Measurements from ENCODE around the gene PDE1A. TPM values are rescaled to one million over a fixed set of nuclear protein-coding genes. Genes with fewer than 3 reads are reported as not detected.

Gene PDE1A
- total RNA-seq, 1 donor from 2014 or later = 1.1 TPM

GRCh38 chr2:182358601-182359000 lies 68.2 kb downstream of the PDE1A start:
- TF ChIP-seq CTCF (IDR thresholded peaks at IDR 0.05) = no peak
- Mint-ChIP-seq H3K4me3 (ENCODE audit: unreplicated experiment) (no peak overlapping the region), H3K27me3 (ENCODE audit: low read depth) (no peaks in the 10 kb centered on the region), H3K27ac (ENCODE audit: unreplicated experiment) (no peak overlapping the region), H3K9me3 (ENCODE audit: low read depth) (peaks cover 6% of the 10 kb centered on the region), H3K4me1 (ENCODE audit: low read depth) (peaks cover 11% of the 10 kb centered on the region), H3K36me3 (ENCODE audit: low read depth) (no peaks in the 10 kb centered on the region)
- DNase-seq (ENCODE audit: low spot score) = no peak

GRCh38 chr2:182355815-182356214 lies 71.0 kb downstream of the PDE1A start:
- H3K4me3 Mint-ChIP-seq (ENCODE audit: unreplicated experiment) = no peak overlapping the region
- peaks cover 3% of the 10 kb centered on the region for H3K9me3 Mint-ChIP-seq (ENCODE audit: low read depth)
- H3K36me3 Mint-ChIP-seq (ENCODE audit: low read depth) = no peaks in the 10 kb centered on the region
- no peaks in the 10 kb centered on the region for H3K27me3 Mint-ChIP-seq (ENCODE audit: low read depth)
- no peak for DNase-seq (ENCODE audit: low spot score)
- TF ChIP-seq CTCF (IDR thresholded peaks at IDR 0.05) = no peak
- peaks cover 11% of the 10 kb centered on the region for H3K4me1 Mint-ChIP-seq (ENCODE audit: low read depth)
- H3K27ac Mint-ChIP-seq (ENCODE audit: unreplicated experiment) = no peak overlapping the region

- no peak for DNase-seq (ENCODE audit: low spot score)
- Mint-ChIP-seq H3K27me3 (ENCODE audit: low read depth) (no peaks in the 10 kb centered on the region), H3K4me3 (ENCODE audit: unreplicated experiment) (no peak overlapping the region), H3K36me3 (ENCODE audit: low read depth) (no peaks in the 10 kb centered on the region), H3K27ac (ENCODE audit: unreplicated experiment) (no peak overlapping the region), H3K9me3 (ENCODE audit: low read depth) (no peaks in the 10 kb centered on the region), H3K4me1 (ENCODE audit: low read depth) (peaks cover 7% of the 10 kb centered on the region)
- TF ChIP-seq CTCF (IDR thresholded peaks at IDR 0.05) = no peak
These were observed 75.4 kb downstream of the PDE1A start for GRCh38 chr2:182351427-182351826.

GRCh38 chr2:182349268-182349667 lies 77.6 kb downstream of the PDE1A start:
- Mint-ChIP-seq H3K4me1 (ENCODE audit: low read depth) (peaks cover 7% of the 10 kb centered on the region), H3K27me3 (ENCODE audit: low read depth) (no peaks in the 10 kb centered on the region), H3K9me3 (ENCODE audit: low read depth) (no peaks in the 10 kb centered on the region), H3K4me3 (ENCODE audit: unreplicated experiment) (no peak overlapping the region), H3K27ac (ENCODE audit: unreplicated experiment) (no peak overlapping the region), H3K36me3 (ENCODE audit: low read depth) (no peaks in the 10 kb centered on the region)
- no peak for TF ChIP-seq CTCF (IDR thresholded peaks at IDR 0.05)
- DNase-seq (ENCODE audit: low spot score) = no peak

- peaks cover 7% of the 10 kb centered on the region for H3K4me1 Mint-ChIP-seq (ENCODE audit: low read depth)
- TF ChIP-seq CTCF (IDR thresholded peaks at IDR 0.05) = no peak
- no peaks in the 10 kb centered on the region for H3K36me3 Mint-ChIP-seq (ENCODE audit: low read depth)
- H3K27ac Mint-ChIP-seq (ENCODE audit: unreplicated experiment) = no peak overlapping the region
- no peaks in the 10 kb centered on the region for H3K27me3 Mint-ChIP-seq (ENCODE audit: low read depth)
- DNase-seq (ENCODE audit: low spot score) = no peak
- no peak overlapping the region for H3K4me3 Mint-ChIP-seq (ENCODE audit: unreplicated experiment)
- no peaks in the 10 kb centered on the region for H3K9me3 Mint-ChIP-seq (ENCODE audit: low read depth)
These were observed 81.5 kb downstream of the PDE1A start for GRCh38 chr2:182345384-182345783.

Data from chondrocyte (in vitro differentiated cells).